Gastroesophageal sphincter (tissue), 3 donors: ENCODE results near the gene CTNNA2.

Source experiments
- EP300 ChIP-seq: sonication (generic); formaldehyde crosslinking; IDR thresholded peaks from one replicate; pipeline ENCODE4 v1.6.1; 2017; ENCODE audit warnings: antibody characterized with exemption, mild to moderate bottlenecking
- POLR2A ChIP-seq, 2 donors: fragments of 450-650 bp; IDR thresholded peaks; one replicate each; pipeline ENCODE4 v1.6.1; 2017; ENCODE audit warnings: antibody characterized with exemption in 2 of 2, mild to moderate bottlenecking in 2 of 2, moderate library complexity in 1 of 2
- TF ChIP-seq, protein P1 (sequence below), 4 experiments: fragments of 200-600 bp in 2 of 4; fragments of 450-650 bp in 2 of 4; sonication (generic) in 1 of 4; IDR thresholded peaks; one replicate each; pipeline ENCODE4 v1.5.1; 2017 to 2019; ENCODE audit warnings: antibody characterized with exemption in 4 of 4, mild to moderate bottlenecking in 2 of 4, moderate library complexity in 2 of 4

DNA sequence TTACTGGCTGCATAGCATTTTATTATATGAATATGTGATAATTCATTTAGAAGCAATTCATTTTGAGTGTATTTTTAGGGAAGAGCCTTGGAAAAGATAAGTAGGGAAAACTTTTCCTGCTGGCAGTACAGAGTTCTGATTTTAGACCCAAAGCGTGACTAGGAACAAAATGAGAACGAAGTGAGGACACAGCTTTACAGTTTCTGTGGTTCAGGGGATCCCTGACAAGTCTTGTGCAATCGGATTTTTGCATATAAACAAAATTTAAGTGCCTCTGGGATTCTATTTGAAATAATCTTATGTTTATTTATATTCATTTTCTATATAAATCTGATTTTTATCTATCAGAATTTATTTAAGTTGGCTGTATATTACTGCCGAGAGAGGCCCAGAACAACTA is 402.6 kb downstream of the CTNNA2 start:
- TF ChIP-seq, protein P1, sequence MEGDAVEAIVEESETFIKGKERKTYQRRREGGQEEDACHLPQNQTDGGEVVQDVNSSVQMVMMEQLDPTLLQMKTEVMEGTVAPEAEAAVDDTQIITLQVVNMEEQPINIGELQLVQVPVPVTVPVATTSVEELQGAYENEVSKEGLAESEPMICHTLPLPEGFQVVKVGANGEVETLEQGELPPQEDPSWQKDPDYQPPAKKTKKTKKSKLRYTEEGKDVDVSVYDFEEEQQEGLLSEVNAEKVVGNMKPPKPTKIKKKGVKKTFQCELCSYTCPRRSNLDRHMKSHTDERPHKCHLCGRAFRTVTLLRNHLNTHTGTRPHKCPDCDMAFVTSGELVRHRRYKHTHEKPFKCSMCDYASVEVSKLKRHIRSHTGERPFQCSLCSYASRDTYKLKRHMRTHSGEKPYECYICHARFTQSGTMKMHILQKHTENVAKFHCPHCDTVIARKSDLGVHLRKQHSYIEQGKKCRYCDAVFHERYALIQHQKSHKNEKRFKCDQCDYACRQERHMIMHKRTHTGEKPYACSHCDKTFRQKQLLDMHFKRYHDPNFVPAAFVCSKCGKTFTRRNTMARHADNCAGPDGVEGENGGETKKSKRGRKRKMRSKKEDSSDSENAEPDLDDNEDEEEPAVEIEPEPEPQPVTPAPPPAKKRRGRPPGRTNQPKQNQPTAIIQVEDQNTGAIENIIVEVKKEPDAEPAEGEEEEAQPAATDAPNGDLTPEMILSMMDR (IDR thresholded peaks at IDR 0.05): no peak
- no peak for TF ChIP-seq POLR2A (IDR thresholded peaks at IDR 0.05)
- no peak for TF ChIP-seq EP300
